Measurements from ENCODE around the gene GALNT18.

- no peak for TF ChIP-seq CTCF (IDR thresholded peaks at IDR 0.05)
- no peak for TF ChIP-seq POLR2A (IDR thresholded peaks at IDR 0.05)
Measured at GRCh38 chr11:11662578-11662977, 40.8 kb upstream of the GALNT18 start.
